Measurements from ENCODE around the gene RBM14.

The RBM14 gene

DNA sequence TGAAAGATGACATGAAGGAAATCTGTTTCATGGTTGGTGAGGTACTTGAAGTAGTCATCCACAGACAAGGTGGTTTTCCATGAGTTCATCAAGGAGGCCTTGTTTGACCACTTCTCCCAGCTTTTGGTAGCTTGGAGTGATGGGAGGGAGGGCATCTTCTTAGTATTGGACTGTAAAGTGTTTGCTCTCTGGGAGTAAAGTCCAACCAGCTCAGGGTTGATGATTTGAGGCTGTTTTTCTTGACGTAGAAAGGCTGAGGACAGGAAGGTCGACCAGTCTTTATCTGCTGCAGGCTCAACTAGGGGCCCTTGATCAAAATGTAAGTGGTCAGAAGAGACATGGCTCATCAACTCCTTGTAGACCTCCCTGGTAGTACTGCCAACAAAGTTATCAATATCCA lies 25.3 kb upstream of the RBM14 start:
- no peak for DNase-seq (ENCODE audit: low read depth)
- no peak overlapping the region for H3K4me3 ChIP-seq (ENCODE audit: low read depth, low read length)
- TF ChIP-seq, protein P1, sequence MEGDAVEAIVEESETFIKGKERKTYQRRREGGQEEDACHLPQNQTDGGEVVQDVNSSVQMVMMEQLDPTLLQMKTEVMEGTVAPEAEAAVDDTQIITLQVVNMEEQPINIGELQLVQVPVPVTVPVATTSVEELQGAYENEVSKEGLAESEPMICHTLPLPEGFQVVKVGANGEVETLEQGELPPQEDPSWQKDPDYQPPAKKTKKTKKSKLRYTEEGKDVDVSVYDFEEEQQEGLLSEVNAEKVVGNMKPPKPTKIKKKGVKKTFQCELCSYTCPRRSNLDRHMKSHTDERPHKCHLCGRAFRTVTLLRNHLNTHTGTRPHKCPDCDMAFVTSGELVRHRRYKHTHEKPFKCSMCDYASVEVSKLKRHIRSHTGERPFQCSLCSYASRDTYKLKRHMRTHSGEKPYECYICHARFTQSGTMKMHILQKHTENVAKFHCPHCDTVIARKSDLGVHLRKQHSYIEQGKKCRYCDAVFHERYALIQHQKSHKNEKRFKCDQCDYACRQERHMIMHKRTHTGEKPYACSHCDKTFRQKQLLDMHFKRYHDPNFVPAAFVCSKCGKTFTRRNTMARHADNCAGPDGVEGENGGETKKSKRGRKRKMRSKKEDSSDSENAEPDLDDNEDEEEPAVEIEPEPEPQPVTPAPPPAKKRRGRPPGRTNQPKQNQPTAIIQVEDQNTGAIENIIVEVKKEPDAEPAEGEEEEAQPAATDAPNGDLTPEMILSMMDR (IDR thresholded peaks at IDR 0.05; ENCODE audit: control insufficient read depth, extremely low read depth, insufficient read depth) = no peak

DNA sequence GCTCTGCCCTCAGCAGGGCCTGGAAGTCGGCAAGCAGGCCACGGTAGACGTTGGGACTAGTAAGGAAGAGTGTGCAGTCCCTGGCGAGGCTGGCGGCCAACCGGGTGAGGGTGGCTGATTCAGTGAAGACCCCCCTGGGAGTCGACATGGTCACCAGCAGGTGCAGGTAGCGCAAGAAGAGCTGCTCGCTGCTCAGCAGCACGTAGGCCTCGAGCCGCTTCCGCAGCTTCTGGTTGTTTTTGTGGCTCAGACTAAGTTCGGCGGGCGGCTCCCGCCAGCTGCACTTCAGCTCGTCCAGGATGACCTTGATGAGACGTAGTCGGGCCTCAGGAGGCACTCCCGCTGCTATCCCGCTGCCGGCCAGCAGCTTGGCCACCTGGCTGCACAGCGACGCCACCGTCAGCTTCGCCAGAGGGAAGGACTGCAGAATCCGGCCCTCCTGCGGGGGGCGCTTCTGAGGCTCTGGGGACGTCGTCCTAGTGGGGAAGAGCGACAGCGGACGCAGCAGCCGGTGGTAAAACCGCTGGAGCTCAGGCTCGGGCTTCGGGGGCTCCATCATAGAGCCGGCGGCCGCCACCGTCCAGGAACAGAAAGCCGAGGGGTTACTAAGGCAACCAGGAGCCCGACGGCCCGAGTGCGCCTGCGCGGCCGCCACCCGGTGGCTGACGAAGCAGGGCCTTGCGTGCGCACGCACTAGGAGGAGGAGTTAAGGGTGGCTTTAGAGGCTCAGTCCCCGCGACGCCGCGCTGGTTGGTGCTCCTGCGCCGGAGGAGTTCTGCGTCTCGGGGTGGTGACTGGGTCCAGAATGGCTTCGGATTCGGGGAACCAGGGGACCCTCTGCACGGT lies 23.8 kb upstream of the RBM14 start, which contains the start of the genes CCDC87 and CCS:
CCDC87 (minus strand) TSS at position 607 of the 846 bp plus-strand sequence; CDS start at position 559, 48 bp downstream.
CCS (plus strand) TSS at position 729 of the 846 bp plus-strand sequence; CDS start at position 806, 77 bp downstream.
- TF ChIP-seq, protein P1 (IDR thresholded peaks at IDR 0.05; ENCODE audit: control insufficient read depth, extremely low read depth, insufficient read depth) = peak; percentile 63
- peak within 1 kb of the TSS; percentile 94 for H3K4me3 ChIP-seq (ENCODE audit: low read depth, low read length)
- peak; percentile 75 for DNase-seq (ENCODE audit: low read depth)

DNA sequence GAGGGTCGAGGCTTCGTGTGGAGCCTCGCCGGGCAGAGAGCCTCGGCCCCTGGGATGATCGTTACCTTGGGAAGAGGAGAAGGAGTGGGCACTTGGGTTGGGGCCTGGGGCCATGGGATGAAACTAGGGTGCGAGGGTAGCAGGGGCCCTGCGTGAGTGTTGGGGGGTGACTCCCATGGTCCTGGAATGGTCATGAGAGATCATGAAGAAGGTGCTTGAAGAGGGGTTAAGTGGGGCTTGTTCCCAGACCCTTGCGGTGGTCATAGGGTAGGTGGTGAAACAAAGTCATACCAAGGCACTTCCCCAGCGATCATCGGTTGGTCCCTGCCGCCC lies 23.2 kb upstream of the RBM14 start:
- TF ChIP-seq, protein P1 (IDR thresholded peaks at IDR 0.05; ENCODE audit: control insufficient read depth, extremely low read depth, insufficient read depth) = no peak
- peak overlapping the region; percentile 94 for H3K4me3 ChIP-seq (ENCODE audit: low read depth, low read length)
- DNase-seq (ENCODE audit: low read depth) = no peak

DNA sequence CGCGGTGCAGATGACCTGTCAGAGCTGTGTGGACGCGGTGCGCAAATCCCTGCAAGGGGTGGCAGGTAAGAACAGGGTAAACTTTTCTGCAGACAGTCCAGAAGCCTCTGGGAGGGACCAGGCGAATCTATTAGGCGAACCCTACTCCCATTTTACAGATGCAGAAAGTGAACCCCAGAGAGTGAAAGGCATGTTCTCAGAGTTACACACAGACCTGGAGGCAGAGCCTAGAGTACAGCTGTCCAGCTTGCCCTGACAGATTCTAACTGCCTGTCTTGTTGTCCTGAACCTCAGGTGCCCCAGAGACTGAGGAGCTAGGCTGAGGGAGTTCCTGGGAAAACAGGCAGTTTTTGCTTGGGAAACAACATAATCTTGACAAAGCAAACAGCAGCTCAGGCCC lies 22.8 kb upstream of the RBM14 start:
- H3K4me3 ChIP-seq (ENCODE audit: low read depth, low read length) = peak overlapping the region; percentile 94
- TF ChIP-seq, protein P1 (IDR thresholded peaks at IDR 0.05; ENCODE audit: control insufficient read depth, extremely low read depth, insufficient read depth) = no peak
- no peak for DNase-seq (ENCODE audit: low read depth)

DNA sequence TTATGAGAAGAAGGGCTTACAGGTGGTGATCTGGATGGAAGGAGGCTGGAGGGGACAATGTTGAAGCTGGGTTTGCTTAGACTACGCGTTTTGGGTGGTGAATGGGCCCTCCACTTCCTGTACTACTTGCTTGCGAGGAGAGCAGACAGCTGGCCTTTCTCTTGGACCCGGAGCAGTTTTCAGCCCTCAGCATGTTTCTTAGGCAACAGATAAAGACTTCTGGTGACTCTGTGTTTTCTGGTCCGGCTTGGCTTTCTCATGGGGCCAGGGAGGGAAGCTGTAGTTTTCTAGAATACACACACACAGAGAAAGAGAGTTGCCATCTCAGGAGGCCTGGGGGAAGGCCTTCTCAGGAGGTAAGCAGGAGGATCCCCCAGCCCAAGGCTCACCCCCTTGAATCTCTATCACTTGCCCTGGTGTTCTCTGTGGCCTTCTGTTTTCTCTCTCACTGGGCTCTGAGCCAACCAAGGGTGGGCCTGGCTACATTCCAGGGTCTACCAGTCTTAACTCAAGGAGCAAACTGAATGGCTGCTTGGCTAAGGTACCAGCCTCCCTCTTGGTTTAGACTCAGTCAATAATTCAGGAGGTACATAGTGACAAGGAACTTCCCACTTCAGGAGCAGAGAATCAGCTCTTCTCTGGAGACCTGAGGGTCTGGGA lies 21.1 kb upstream of the RBM14 start:
- TF ChIP-seq, protein P1 (IDR thresholded peaks at IDR 0.05; ENCODE audit: control insufficient read depth, extremely low read depth, insufficient read depth) = no peak
- DNase-seq (ENCODE audit: low read depth) = no peak
- H3K4me3 ChIP-seq (ENCODE audit: low read depth, low read length) = no peak overlapping the region

DNA sequence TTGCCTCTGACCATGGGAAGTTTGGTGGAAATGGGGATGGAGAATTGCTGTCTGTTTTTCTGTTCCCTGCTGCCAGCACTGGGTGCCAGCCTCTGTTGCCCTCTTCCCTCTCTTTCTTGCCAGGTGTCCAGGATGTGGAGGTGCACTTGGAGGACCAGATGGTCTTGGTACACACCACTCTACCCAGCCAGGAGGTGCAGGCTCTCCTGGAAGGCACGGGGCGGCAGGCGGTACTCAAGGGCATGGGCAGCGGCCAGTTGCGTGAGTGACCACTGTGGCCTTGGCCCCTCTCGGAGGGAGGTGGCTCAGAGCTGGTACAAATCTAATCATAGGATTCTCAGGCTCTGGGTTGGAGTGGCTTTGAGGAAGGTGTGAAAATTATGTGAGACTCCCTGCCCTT lies 17.4 kb upstream of the RBM14 start:
- no peak for DNase-seq (ENCODE audit: low read depth)
- H3K4me3 ChIP-seq (ENCODE audit: low read depth, low read length) = no peak overlapping the region
- TF ChIP-seq, protein P1 (IDR thresholded peaks at IDR 0.05; ENCODE audit: control insufficient read depth, extremely low read depth, insufficient read depth) = no peak
